Activated gamma-delta T cell treated with Interleukin-2 at 50 U/mL for 16 hours (primary cell): ENCODE results near the gene TTC22.
"Not testable (repeated sequence)": the region's sequence is repeated elsewhere in the genome, so short reads cannot be mapped to it uniquely, and the experiment has no call there.

Experiments used
- DNase-seq: peaks from one replicate; pipeline ENCODE4 v3.0.0-alpha.2; 2020

TTC22 gene

GRCh38 chr1:54781023-54781723, 19.9 kb downstream of the TTC22 start:
- DNase-seq: no peak

- DNase-seq: no peak
Observed at GRCh38 chr1:54777431-54777830, 23.7 kb downstream of the TTC22 start.

- no peak for DNase-seq
Observed at GRCh38 chr1:54777011-54777410, 24.1 kb downstream of the TTC22 start.

GRCh38 chr1:54775828-54776721, 25.0 kb downstream of the TTC22 start:
- DNase-seq: not testable (repeated sequence)

GRCh38 chr1:54774820-54775498, 26.2 kb downstream of the TTC22 start:
- no peak for DNase-seq

- DNase-seq: no peak
Observed at GRCh38 chr1:54772951-54773350, 28.2 kb downstream of the TTC22 start.

GRCh38 chr1:54768093-54768492, 33.0 kb downstream of the TTC22 start:
- DNase-seq: no peak

GRCh38 chr1:54767526-54767925, 33.6 kb downstream of the TTC22 start:
- DNase-seq: no peak

GRCh38 chr1:54766726-54767125, 34.4 kb downstream of the TTC22 start:
- DNase-seq: no peak

- no peak for DNase-seq
Observed at GRCh38 chr1:54764922-54765561, 36.1 kb downstream of the TTC22 start.

- peak; percentile 95 for DNase-seq
Observed at GRCh38 chr1:54764133-54764921, 36.8 kb downstream of the TTC22 start, which contains the start of gene PARS2. Gene PARS2 (minus strand): TSS chr1:54764523. CDS start chr1:54759161, 5,362 bp downstream.

- DNase-seq: no peak
Observed at GRCh38 chr1:54763816-54764132, 37.3 kb downstream of the TTC22 start.

- no peak for DNase-seq
Observed at GRCh38 chr1:54758678-54759348, 42.3 kb downstream of the TTC22 start.

- DNase-seq: no peak
Observed at GRCh38 chr1:54757833-54758232, 43.3 kb downstream of the TTC22 start.

- DNase-seq: no peak
Observed at GRCh38 chr1:54754486-54755285, 46.4 kb downstream of the TTC22 start.

GRCh38 chr1:54754045-54754444, 47.1 kb downstream of the TTC22 start:
- no peak for DNase-seq

GRCh38 chr1:54751426-54751825, 49.7 kb downstream of the TTC22 start:
- DNase-seq: no peak

- DNase-seq: no peak
Observed at GRCh38 chr1:54750596-54750995, 50.5 kb downstream of the TTC22 start.

- DNase-seq: no peak
Observed at GRCh38 chr1:54748094-54748835, 52.9 kb downstream of the TTC22 start.

GRCh38 chr1:54745864-54746263, 55.3 kb downstream of the TTC22 start:
- no peak for DNase-seq
